Measurements from ENCODE around the gene AJM1.

The AJM1 gene

DNA sequence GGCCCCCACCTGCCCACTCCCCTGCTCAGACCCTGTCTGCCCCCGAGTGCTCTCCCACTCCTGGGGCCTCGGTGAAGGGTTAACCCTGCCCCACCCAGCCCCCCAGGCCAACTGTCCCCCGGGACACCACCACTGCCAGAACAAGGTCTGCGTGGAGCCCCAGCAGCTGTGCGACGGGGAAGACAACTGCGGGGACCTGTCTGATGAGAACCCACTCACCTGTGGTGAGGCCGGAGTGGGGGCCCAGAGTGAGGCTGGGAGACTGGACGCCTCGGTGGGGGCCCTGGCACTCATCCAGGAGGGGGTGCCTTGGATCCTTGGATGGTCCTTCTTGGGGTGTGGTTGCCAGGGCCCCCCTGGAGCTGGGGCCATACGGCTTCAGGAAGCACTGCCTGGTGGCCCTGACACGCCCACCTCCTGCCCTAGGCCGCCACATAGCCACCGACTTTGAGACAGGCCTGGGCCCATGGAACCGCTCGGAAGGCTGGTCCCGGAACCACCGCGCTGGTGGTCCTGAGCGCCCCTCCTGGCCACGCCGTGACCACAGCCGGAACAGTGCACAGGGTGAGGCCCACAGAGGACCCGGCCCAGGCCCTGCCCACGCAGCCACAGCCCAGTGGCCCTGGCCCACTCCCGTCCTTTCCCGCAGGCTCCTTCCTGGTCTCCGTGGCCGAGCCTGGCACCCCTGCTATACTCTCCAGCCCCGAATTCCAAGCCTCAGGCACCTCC, 12.0 kb downstream of the AJM1 start:
- in situ Hi-C loops (cut with MboI; ENCODE audit: low sequenced_read_pairs): no loop called here

GRCh38 chr9:136854842-136855460, 12.7 kb downstream of the AJM1 start:
- in situ Hi-C loops (cut with MboI; ENCODE audit: low sequenced_read_pairs): no loop called here

DNA sequence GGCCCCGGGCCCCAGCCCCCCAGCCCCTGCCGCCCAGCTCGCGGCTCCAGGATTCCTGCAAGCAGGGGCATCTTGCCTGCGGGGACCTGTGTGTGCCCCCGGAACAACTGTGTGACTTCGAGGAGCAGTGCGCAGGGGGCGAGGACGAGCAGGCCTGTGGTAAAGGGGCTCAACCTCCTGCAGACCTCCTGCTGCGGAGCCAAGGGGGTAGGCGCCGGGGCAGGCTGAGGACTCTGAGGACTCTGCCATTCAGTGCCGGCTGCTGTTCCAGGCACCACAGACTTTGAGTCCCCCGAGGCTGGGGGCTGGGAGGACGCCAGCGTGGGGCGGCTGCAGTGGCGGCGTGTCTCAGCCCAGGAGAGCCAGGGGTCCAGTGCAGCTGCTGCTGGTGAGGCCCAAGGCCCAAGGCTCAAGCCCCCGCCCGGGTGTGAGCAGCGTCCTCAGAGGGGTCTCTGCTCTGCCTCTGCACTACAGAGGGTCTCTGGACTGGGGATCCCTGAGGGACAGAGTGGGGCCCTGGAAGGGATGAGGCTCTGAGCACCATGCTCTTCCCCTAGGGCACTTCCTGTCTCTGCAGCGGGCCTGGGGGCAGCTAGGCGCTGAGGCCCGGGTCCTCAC, 13.3 kb downstream of the AJM1 start:
- in situ Hi-C loops (cut with MboI; ENCODE audit: low sequenced_read_pairs): no loop called here

DNA sequence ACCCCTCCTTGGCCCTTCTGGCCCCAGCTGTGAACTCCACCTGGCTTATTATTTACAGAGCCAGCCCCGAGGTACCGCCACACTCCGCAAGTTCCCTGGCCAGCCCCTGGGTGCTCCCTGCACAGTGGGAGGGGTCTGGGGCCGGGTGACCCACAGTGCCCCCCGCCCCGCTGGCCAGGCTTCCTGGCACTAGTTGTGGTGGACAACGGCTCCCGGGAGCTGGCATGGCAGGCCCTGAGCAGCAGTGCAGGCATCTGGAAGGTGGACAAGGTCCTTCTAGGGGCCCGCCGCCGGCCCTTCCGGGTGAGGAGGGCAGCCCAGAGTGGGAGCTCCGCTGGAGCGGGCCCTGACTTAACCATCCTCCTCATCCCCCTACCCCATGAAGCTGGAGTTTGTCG, 13.8 kb downstream of the AJM1 start:
- in situ Hi-C loops (cut with MboI; ENCODE audit: low sequenced_read_pairs): no loop called here

- in situ Hi-C loops (cut with MboI; ENCODE audit: low sequenced_read_pairs): no loop called here
Observed at GRCh38 chr9:136856541-136857141, 14.4 kb downstream of the AJM1 start.

GRCh38 chr9:136857166-136857565, 14.9 kb downstream of the AJM1 start:
- in situ Hi-C loops (cut with MboI; ENCODE audit: low sequenced_read_pairs): no loop called here

- in situ Hi-C loops (cut with MboI; ENCODE audit: low sequenced_read_pairs): no loop called here
Observed at GRCh38 chr9:136857581-136858412, 15.5 kb downstream of the AJM1 start.

GRCh38 chr9:136858452-136858843, 16.2 kb downstream of the AJM1 start:
- in situ Hi-C loops (cut with MboI; ENCODE audit: low sequenced_read_pairs): no loop called here

DNA sequence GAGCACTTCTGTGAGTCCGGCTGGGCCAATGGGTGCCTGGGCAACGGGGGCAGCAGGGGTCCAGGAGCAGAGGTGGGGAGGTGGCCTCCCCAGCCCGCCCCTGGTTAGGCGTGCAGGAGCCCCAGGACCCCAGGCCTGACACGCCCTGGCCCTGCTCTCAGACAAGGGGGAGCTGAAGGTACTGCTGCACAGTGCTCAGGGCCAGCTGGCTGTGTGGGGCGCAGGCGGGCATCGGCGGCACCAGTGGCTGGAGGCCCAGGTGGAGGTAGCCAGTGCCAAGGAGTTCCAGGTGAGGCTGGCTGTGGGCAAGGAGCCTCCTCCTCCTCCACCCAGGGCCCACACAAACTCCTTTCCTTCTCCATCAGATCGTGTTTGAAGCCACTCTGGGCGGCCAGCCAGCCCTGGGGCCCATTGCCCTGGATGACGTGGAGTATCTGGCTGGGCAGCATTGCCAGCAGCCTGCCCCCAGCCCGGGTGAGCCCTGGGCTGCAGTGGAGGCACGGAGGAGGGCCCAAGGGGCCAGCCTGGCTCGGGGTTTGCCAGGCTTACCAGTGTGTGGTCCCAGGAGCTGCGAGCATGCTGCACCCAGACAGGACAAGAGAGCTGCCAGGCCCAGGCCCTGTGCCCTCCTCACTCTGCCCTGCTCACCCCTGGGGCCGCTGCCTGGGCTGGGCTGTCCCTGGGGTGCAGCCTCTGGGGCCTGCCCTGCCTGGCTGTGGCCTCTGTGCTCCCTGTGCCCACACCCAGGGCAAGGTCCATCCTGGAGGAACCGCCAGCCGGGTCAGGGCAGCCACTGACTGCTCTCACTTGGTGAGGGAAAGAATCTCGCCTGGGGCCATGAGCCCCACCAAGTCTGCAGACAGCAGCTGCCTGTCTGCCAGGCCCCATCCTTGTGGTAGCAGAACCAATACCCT, 16.8 kb downstream of the AJM1 start:
- in situ Hi-C loops (cut with MboI; ENCODE audit: low sequenced_read_pairs): no loop called here

DNA sequence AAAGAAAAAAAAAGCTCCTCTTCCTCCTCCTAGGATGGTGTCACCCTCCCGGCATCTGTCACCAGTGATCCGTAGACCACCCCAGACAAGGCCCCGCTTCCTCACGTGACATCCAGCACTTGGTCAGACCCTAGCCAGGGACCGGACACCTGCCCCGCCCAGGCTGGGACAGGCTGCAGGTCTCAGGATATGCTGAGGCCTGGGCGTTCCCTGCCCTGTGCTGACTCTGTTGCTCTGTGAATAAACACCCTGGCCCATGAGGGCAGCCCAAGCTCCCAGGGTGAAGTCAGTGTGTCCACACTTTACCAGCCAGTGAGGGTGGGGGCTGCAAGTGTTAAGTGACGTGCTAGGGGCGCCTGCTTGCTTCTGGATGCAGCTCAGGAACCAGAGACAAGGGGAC, 18.3 kb downstream of the AJM1 start:
- in situ Hi-C loops (cut with MboI; ENCODE audit: low sequenced_read_pairs): no loop called here

DNA sequence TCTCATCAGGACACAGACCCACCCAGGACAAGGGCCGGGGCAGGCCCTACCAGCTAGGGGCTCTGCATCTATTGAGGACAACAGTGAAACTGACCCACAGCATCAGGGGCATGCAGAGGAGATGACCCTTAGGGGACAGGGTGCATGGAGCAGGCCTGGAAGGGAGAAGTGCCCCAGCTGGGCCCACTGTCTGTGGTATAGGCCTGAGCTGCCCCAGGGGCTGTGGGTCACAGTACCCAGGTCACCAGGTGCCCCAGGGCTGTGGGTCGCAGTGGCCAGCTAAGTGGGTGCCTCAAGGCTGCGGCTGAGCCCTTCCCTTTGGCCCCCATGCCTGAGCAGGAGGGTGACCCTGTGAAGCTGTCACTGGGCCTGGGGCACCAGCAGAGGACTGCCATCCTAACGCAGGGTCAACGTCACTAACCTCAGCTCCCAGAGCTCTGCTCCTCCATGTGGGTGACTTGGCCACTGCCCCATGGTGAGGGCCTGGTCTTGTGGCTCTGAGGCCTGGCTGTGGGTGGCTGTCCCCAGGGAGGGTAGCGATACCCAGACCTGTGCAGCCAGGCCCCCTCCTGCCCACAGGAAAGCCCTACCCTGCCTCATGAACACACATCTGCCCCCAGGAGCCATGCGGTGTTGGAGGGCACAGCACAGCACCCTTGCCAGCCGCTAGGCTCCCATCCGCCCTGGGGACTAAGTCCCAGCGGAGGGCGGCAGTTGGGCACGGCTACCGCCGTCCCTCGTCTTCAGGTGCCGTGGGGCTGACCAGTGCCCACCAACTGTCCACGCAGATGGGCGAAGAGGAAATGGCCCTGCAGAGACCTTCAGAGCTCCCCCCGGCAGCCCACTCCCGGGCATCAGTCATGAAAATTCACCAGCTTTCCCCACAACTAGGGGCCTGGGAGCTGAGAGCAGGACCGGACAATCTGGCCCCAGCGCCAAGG, 18.9 kb downstream of the AJM1 start:
- in situ Hi-C loops (cut with MboI; ENCODE audit: low sequenced_read_pairs): no loop called here

- in situ Hi-C loops (cut with MboI; ENCODE audit: low sequenced_read_pairs): no loop called here
Observed at GRCh38 chr9:136861874-136862457, 19.7 kb downstream of the AJM1 start.

GRCh38 chr9:136862849-136863622, 20.8 kb downstream of the AJM1 start:
- in situ Hi-C loops (cut with MboI; ENCODE audit: low sequenced_read_pairs): no loop called here

DNA sequence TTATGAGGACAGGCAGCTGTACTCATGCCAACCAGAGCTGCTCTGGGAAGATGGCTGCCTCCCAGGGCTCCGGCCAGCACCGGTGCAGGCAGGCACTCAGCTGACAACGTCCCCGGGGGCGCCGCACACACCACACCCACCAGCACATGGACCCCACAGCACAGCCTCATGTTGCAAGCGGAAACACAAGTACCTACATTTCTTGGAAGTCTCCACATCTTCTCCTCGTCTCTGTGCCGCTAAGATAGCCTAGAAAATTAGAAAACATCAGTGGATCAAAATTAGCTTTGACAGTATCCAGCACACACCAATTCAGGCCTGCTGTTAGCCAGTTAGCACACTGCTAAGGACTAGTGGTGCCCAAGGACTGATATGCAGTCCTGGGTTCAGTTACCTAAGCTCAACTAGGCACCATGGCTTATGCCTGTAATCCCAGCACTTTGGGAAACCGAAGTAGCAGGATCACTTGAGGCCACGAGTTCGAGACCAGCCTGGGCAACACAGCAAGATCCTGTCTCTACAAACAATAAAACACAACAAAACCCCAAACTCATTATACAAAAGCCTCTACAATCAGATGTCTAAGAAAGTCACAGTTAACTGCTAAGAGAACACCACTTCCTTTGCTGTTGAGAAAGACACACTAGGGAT, 21.5 kb downstream of the AJM1 start:
- in situ Hi-C loops (cut with MboI; ENCODE audit: low sequenced_read_pairs): no loop called here

DNA sequence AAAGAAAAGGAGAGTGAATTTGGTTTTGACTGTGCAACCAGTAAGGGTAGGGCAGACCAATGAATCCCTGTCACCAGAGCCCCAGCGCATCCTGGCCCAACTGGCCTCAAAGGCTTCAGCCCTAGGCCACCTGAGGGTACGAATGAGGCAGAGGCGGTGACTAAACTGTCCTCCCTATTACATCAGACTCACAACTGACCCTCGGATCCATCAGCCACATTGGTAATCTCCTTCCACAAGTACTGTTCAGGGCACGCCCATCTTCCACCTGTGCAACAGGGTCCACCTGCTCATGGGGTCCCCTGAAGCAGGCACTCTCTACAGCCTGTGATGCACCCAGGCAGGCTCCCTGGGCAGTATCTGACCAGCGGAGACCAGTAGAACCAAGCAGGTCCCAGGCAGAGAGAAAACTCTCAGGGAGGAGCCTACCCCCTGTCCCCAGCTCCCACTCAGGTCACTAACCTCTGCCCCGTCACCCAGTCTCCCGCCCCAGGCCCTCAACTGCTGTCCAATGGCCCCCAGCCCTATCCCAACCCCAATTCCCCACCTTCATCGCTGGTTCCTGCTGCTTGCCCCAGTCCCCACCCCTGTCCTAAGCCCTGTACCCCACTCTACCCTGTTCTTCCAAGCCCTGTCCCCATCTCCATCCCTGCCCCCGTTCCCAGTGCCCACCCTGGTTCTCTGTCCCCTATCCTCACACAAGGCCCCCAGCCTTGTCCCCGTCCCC, 22.9 kb downstream of the AJM1 start:
- in situ Hi-C loops (cut with MboI; ENCODE audit: low sequenced_read_pairs): no loop called here

- in situ Hi-C loops (cut with MboI; ENCODE audit: low sequenced_read_pairs): no loop called here
Observed at GRCh38 chr9:136865768-136866103, 23.5 kb downstream of the AJM1 start.
